T-helper 2 cell treated with Interferon-gamma antibody and Interleukin-4, amounts not matched to agents 5 μg/mL and 100 μg/mL, for 36 hours (primary cell): ENCODE measurements around the gene CCDC142.
A peak's percentile ranks its signal among the peaks of the same experiment; 100 is the strongest.
"Not testable (repeated sequence)": the region's sequence is repeated elsewhere in the genome, so short reads cannot be mapped to it uniquely, and the experiment has no call there.

Source experiments
- DNase-seq: peaks from one replicate; pipeline ENCODE4 v3.0.0; 2021; ENCODE audit warnings: low spot score
- H3K27ac Mint-ChIP-seq: one replicate; pipeline ENCODE4 v1.8.0; 2021; ENCODE audit warnings: mild to moderate bottlenecking, mixed read lengths
- H3K27me3 Mint-ChIP-seq: one replicate; pipeline ENCODE4 v1.8.0; 2021; ENCODE audit warnings: low read depth, mixed read lengths
- H3K36me3 Mint-ChIP-seq: one replicate; pipeline ENCODE4 v1.8.0; 2021; ENCODE audit warnings: low read depth, mixed read lengths
- H3K4me1 Mint-ChIP-seq: one replicate; pipeline ENCODE4 v1.8.0; 2021; ENCODE audit warnings: low read depth, mixed read lengths
- H3K4me3 Mint-ChIP-seq: one replicate; pipeline ENCODE4 v1.8.0; 2022; ENCODE audit warnings: mild to moderate bottlenecking, moderate library complexity, mixed read lengths
- H3K9me3 Mint-ChIP-seq: one replicate; pipeline ENCODE4 v1.8.0; 2021; ENCODE audit warnings: mixed read lengths

The CCDC142 gene

GRCh38 chr2:74497777-74498499 lies 15.1 kb upstream of the CCDC142 start:
- H3K4me3 Mint-ChIP-seq = peak overlapping the region; percentile 93
- H3K4me1 Mint-ChIP-seq = peaks cover 16% of the 10 kb centered on the region
- peak overlapping the region; percentile 73 for H3K27ac Mint-ChIP-seq

GRCh38 chr2:74496997-74497776 lies 14.4 kb upstream of the CCDC142 start:
- Mint-ChIP-seq H3K27ac (peak overlapping the region; percentile 55), H3K27me3 (peaks cover 41% of the 10 kb centered on the region), H3K36me3 (peaks cover 23% of the 10 kb centered on the region), H3K4me1 (peaks cover 14% of the 10 kb centered on the region), H3K9me3 (no peaks in the 10 kb centered on the region), H3K4me3 (peak overlapping the region; percentile 93)
- DNase-seq = no peak

More at GRCh38 chr2:74497777-74498499, 15.1 kb upstream of the CCDC142 start:
- peaks cover 47% of the 10 kb centered on the region for H3K27me3 Mint-ChIP-seq
- H3K9me3 Mint-ChIP-seq = no peaks in the 10 kb centered on the region
- H3K36me3 Mint-ChIP-seq = peaks cover 19% of the 10 kb centered on the region
- no peak for DNase-seq

DNA sequence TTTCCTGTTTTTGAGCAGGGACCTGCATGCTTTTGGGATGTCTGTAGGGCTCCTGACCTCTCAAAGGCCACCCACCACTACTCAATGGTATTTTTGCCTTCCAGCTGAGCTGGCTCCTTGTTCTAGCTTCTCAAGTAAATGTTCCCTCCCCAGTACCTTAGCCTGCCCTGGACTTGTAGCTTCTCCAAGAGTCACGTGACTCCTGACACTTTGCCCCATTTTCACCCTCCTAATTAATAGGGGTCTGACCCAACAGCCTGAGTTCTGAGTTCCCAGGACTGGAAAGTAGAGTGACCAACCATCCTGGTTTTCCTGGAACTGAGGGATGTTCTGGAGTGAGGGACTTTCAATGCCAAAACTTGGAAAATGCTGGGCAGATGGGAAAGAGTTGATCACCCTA lies 12.6 kb upstream of the CCDC142 start:
- H3K9me3 Mint-ChIP-seq = no peaks in the 10 kb centered on the region
- no peak for DNase-seq
- H3K27me3 Mint-ChIP-seq = peaks cover 26% of the 10 kb centered on the region
- peaks cover 10% of the 10 kb centered on the region for H3K4me1 Mint-ChIP-seq
- peaks cover 30% of the 10 kb centered on the region for H3K36me3 Mint-ChIP-seq
- no peak overlapping the region for H3K4me3 Mint-ChIP-seq
- H3K27ac Mint-ChIP-seq = no peak overlapping the region

DNA sequence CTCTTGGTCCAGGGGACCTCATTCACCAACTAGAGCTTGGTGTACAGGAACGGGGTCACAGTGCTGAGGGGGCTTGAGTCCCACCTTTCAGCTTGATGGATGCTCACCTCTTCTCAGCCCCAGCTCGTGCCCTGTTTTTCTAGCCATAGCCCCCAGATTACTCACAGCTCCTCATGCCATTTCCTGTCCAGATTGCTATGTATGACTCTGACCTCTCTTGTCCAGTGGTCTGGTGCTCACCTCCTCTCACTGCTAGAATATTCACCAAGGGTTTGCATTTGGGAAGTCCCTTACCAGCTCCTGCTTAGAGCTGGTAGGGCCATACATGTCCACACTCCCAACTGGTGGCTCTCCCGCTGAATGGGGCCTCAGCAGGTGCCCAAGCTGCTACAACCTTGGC lies 10.7 kb upstream of the CCDC142 start:
- no peak for DNase-seq
- Mint-ChIP-seq H3K4me1 (peaks cover 7% of the 10 kb centered on the region), H3K36me3 (peaks cover 32% of the 10 kb centered on the region), H3K9me3 (no peaks in the 10 kb centered on the region), H3K4me3 (no peak overlapping the region), H3K27ac (no peak overlapping the region), H3K27me3 (peaks cover 12% of the 10 kb centered on the region)

DNA sequence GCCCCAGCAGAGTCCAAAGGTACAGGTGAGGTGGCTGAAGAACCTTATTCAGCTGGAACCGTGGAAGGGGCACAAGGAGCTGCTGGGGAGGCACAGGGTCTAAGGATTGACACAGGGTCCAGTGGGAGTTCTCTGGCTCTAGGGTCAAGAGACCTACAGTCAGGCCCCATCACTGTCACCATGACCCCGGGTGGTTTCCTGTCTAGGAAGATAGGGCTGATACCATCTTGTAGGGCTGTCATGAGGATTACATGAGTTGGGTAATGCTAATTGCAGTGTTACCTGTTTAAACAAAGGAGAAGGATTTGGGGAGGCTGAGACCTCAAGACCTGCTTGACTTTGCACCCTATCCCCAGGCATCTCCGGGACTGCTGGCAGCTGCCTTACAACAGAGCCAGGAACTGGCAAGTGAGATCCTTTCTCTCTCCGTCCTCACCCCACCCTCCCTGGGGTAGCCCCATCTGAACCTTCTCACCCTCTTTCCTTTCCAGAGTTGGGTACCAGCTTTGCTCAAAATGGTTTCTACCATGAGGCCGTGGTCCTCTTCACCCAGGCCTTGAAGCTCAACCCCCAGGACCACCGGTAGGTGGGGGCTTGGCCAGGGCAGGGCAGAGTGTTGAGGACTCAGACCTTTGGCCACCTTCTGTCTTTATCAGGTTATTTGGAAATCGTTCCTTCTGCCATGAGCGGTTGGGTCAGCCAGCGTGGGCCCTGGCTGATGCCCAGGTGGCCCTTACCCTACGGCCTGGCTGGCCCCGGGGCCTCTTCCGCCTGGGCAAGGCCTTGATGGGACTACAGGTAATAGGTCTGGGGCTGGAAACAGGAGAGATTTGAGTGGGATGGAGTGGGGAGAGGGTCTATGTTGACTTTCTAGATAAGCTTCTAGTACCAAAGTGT lies 9.1 kb upstream of the CCDC142 start:
- Mint-ChIP-seq H3K4me3 (no peak overlapping the region), H3K36me3 (peaks cover 33% of the 10 kb centered on the region), H3K4me1 (peaks cover 4% of the 10 kb centered on the region), H3K27me3 (no peaks in the 10 kb centered on the region), H3K27ac (no peak overlapping the region), H3K9me3 (no peaks in the 10 kb centered on the region)
- DNase-seq = no peak

- H3K27me3 Mint-ChIP-seq = no peaks in the 10 kb centered on the region
- no peaks in the 10 kb centered on the region for H3K9me3 Mint-ChIP-seq
- H3K4me3 Mint-ChIP-seq = no peak overlapping the region
- peaks cover 44% of the 10 kb centered on the region for H3K36me3 Mint-ChIP-seq
- no peak overlapping the region for H3K27ac Mint-ChIP-seq
- peaks cover 6% of the 10 kb centered on the region for H3K4me1 Mint-ChIP-seq
- DNase-seq = no peak
Measured at GRCh38 chr2:74489906-74490305, 7.1 kb upstream of the CCDC142 start.

- Mint-ChIP-seq H3K4me1 (peaks cover 9% of the 10 kb centered on the region), H3K9me3 (no peaks in the 10 kb centered on the region), H3K36me3 (peaks cover 42% of the 10 kb centered on the region), H3K4me3 (no peak overlapping the region), H3K27ac (no peak overlapping the region), H3K27me3 (no peaks in the 10 kb centered on the region)
- no peak for DNase-seq
Measured at GRCh38 chr2:74488643-74489481, 6.1 kb upstream of the CCDC142 start.

GRCh38 chr2:74486141-74486540 lies 3.3 kb upstream of the CCDC142 start:
- no peak for DNase-seq
- Mint-ChIP-seq H3K4me3 (no peak overlapping the region), H3K27ac (no peak overlapping the region), H3K4me1 (peaks cover 19% of the 10 kb centered on the region), H3K9me3 (no peaks in the 10 kb centered on the region), H3K27me3 (no peaks in the 10 kb centered on the region), H3K36me3 (peaks cover 35% of the 10 kb centered on the region)

- not testable (repeated sequence) for DNase-seq, H3K9me3 Mint-ChIP-seq, H3K27me3 Mint-ChIP-seq
- Mint-ChIP-seq H3K4me3 (peak overlapping the region; percentile 99), H3K36me3 (peaks cover 39% of the 10 kb centered on the region), H3K27ac (peak overlapping the region; percentile 99), H3K4me1 (peaks cover 25% of the 10 kb centered on the region)
Measured at GRCh38 chr2:74483675-74484164, 922 bp upstream of the CCDC142 start.

- Mint-ChIP-seq H3K9me3 (no peaks in the 10 kb centered on the region), H3K27ac (peak overlapping the region; percentile 99), H3K27me3 (no peaks in the 10 kb centered on the region), H3K4me3 (peak overlapping the region; percentile 99), H3K4me1 (peaks cover 25% of the 10 kb centered on the region), H3K36me3 (peaks cover 44% of the 10 kb centered on the region)
- peak; percentile 70 for DNase-seq
Measured at GRCh38 chr2:74481961-74482800, 617 bp downstream of the CCDC142 start.

- DNase-seq = no peak
- Mint-ChIP-seq H3K27me3 (no peaks in the 10 kb centered on the region), H3K9me3 (no peaks in the 10 kb centered on the region), H3K4me1 (peaks cover 22% of the 10 kb centered on the region), H3K36me3 (peaks cover 40% of the 10 kb centered on the region), H3K4me3 (peak overlapping the region; percentile 99), H3K27ac (peak overlapping the region; percentile 57)
Measured at GRCh38 chr2:74481431-74481830, 1.4 kb downstream of the CCDC142 start.

DNA sequence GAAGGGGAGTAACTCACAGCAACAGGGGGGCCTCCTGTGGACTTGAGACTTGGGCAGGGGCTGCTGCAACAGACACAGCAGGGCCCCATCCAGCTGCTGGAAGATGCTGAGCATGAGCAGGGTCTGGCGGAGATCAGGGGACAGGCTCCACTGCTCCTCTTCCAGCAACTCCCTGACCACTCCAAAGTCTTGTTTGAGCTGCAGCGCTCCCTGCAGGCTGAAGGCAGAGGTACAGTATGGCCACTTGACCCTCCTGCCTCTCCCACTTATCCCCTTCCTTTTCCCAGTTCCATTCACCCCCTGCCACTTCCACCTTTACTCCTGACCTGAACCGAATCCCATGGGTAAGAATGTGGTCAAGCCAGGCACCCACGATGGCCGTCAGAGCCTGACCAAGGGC lies 7.9 kb downstream of the CCDC142 start:
- H3K4me3 Mint-ChIP-seq = no peak overlapping the region
- no peaks in the 10 kb centered on the region for H3K9me3 Mint-ChIP-seq
- H3K27me3 Mint-ChIP-seq = no peaks in the 10 kb centered on the region
- peaks cover 18% of the 10 kb centered on the region for H3K4me1 Mint-ChIP-seq
- no peak for DNase-seq
- peaks cover 41% of the 10 kb centered on the region for H3K36me3 Mint-ChIP-seq
- no peak overlapping the region for H3K27ac Mint-ChIP-seq
